ENCODE measurements around the gene ETFA. TPM values are rescaled to one million over a fixed set of nuclear protein-coding genes. Genes with fewer than 3 reads are reported as not detected.

Gene ETFA
- total RNA-seq, 1 donor from 2014 or later, result 68.7 TPM

- TF ChIP-seq, protein P1, sequence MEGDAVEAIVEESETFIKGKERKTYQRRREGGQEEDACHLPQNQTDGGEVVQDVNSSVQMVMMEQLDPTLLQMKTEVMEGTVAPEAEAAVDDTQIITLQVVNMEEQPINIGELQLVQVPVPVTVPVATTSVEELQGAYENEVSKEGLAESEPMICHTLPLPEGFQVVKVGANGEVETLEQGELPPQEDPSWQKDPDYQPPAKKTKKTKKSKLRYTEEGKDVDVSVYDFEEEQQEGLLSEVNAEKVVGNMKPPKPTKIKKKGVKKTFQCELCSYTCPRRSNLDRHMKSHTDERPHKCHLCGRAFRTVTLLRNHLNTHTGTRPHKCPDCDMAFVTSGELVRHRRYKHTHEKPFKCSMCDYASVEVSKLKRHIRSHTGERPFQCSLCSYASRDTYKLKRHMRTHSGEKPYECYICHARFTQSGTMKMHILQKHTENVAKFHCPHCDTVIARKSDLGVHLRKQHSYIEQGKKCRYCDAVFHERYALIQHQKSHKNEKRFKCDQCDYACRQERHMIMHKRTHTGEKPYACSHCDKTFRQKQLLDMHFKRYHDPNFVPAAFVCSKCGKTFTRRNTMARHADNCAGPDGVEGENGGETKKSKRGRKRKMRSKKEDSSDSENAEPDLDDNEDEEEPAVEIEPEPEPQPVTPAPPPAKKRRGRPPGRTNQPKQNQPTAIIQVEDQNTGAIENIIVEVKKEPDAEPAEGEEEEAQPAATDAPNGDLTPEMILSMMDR (IDR thresholded peaks at IDR 0.05; ENCODE audit: insufficient read depth, low read length, poor library complexity, severe bottlenecking), result peak; percentile 57
- Histone ChIP-seq H3K4me3 (ENCODE audit: low read depth, low read length) (no peak overlapping the region), H3K27me3 (ENCODE audit: control insufficient read depth, insufficient read depth, low read length) (no peaks in the 10 kb centered on the region), H3K36me3 (ENCODE audit: control insufficient read depth, insufficient read depth, low read length) (no peaks in the 10 kb centered on the region)
- no peak for DNase-seq (ENCODE audit: low read depth)
Observed at GRCh38 chr15:76285241-76285825, 25.9 kb downstream of the ETFA start.

- Histone ChIP-seq H3K36me3 (ENCODE audit: control insufficient read depth, insufficient read depth, low read length) (no peaks in the 10 kb centered on the region), H3K27me3 (ENCODE audit: control insufficient read depth, insufficient read depth, low read length) (no peaks in the 10 kb centered on the region), H3K4me3 (ENCODE audit: low read depth, low read length) (no peak overlapping the region)
- TF ChIP-seq, protein P1 (IDR thresholded peaks at IDR 0.05; ENCODE audit: insufficient read depth, low read length, poor library complexity, severe bottlenecking), result no peak
- no peak for DNase-seq (ENCODE audit: low read depth)
Observed at GRCh38 chr15:76282465-76282864, 28.8 kb downstream of the ETFA start.

DNA sequence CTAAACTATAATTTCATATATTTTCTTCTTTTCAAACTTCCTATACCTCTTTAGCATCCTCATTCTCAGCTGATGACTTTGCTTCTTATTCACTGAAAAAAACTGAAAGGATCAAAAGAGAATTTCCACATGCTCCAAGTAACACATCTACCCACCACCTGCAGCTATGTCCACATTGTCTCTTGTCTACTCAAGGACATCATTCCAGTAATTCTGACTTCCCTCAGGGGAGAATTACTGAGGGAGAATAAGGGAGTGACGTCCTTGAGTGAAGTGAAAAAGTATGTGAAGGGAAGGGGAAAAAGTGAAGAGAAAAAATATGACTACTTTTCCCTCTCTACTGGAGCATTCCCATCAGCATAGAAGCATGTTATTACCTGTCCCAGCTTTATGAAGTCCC is 32.6 kb downstream of the ETFA start:
- Histone ChIP-seq H3K4me3 (ENCODE audit: low read depth, low read length) (no peak overlapping the region), H3K36me3 (ENCODE audit: control insufficient read depth, insufficient read depth, low read length) (no peaks in the 10 kb centered on the region), H3K27me3 (ENCODE audit: control insufficient read depth, insufficient read depth, low read length) (no peaks in the 10 kb centered on the region)
- TF ChIP-seq, protein P1 (IDR thresholded peaks at IDR 0.05; ENCODE audit: insufficient read depth, low read length, poor library complexity, severe bottlenecking), result no peak
- DNase-seq (ENCODE audit: low read depth), result no peak

GRCh38 chr15:76274821-76275220 is 36.4 kb downstream of the ETFA start:
- TF ChIP-seq, protein P1 (IDR thresholded peaks at IDR 0.05; ENCODE audit: insufficient read depth, low read length, poor library complexity, severe bottlenecking), result no peak
- no peak overlapping the region for H3K4me3 ChIP-seq (ENCODE audit: low read depth, low read length)
- H3K36me3 ChIP-seq (ENCODE audit: control insufficient read depth, insufficient read depth, low read length), result no peaks in the 10 kb centered on the region
- H3K27me3 ChIP-seq (ENCODE audit: control insufficient read depth, insufficient read depth, low read length), result no peaks in the 10 kb centered on the region
- no peak for DNase-seq (ENCODE audit: low read depth)

DNA sequence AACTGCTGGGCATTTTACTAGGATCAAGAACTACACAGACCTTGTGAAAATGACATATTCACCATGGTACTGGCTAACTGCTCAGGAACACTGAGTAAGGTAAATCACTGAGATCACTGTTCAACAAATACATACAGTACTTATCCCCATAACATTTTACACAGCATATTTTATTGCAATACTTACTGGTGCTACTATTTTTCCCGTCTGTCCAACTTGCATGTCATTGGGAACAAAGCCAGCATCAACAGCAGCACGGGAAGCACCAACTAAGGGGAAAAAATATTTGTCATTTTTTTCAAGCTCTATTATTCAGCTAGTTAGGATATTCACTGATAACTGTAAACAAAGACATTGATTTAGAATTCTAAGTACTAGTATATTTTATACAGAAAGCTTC is 37.0 kb downstream of the ETFA start:
- no peak for DNase-seq (ENCODE audit: low read depth)
- Histone ChIP-seq H3K36me3 (ENCODE audit: control insufficient read depth, insufficient read depth, low read length) (no peaks in the 10 kb centered on the region), H3K27me3 (ENCODE audit: control insufficient read depth, insufficient read depth, low read length) (no peaks in the 10 kb centered on the region), H3K4me3 (ENCODE audit: low read depth, low read length) (no peak overlapping the region)
- TF ChIP-seq, protein P1 (IDR thresholded peaks at IDR 0.05; ENCODE audit: insufficient read depth, low read length, poor library complexity, severe bottlenecking), result no peak

DNA sequence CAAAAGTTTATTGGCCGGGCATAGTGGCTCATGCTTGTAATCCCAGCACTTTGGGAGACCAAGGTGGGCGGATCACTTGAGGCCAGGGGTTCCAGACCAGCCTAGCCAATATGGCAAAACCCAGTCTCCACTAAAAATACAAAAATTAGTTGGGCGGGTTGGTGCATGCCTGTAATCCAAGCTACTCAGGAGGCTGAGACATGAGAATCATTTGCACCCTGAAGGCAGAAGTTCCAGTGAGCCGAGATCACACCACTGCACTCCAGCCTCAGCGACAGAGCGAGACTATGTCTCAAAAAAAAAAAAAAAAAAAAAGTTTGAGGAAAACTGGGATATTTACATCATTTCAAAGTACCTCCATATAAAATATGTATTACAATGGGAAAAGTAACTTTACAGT is 40.4 kb downstream of the ETFA start:
- DNase-seq (ENCODE audit: low read depth), result no peak
- Histone ChIP-seq H3K4me3 (ENCODE audit: low read depth, low read length) (no peak overlapping the region), H3K36me3 (ENCODE audit: control insufficient read depth, insufficient read depth, low read length) (peaks cover 1% of the 10 kb centered on the region)

More for the DNA sequence above, 40.4 kb downstream of the ETFA start:
- TF ChIP-seq, protein P1 (IDR thresholded peaks at IDR 0.05; ENCODE audit: insufficient read depth, low read length, poor library complexity, severe bottlenecking), result no peak
- no peaks in the 10 kb centered on the region for H3K27me3 ChIP-seq (ENCODE audit: control insufficient read depth, insufficient read depth, low read length)

All from kidney epithelial cell (primary cell).